K562 (cell line): ENCODE measurements around the gene NFIC. TPM values are rescaled to one million over a fixed set of nuclear protein-coding genes. Genes with fewer than 3 reads are reported as not detected.

Source experiments
- ARID1B ChIP-seq: fragments of 450-650 bp; IDR thresholded peaks from 2 replicates; pipeline ENCODE4 v1.6.1; 2016; ENCODE audit warnings: antibody characterized with exemption, mild to moderate bottlenecking, inconsistent platforms
- BACH1 ChIP-seq: fragments of 200-800 bp; sonication (Bioruptor generic); IDR thresholded peaks from 2 replicates; pipeline ENCODE4 v1.6.1; 2016; ENCODE audit warnings: missing genetic modification characterization, missing compliant biosample characterization
- BRF1 ChIP-seq: IDR thresholded peaks from 3 replicates; pipeline ENCODE4 v1.6.1; 2011; ENCODE audit warnings: borderline replicate concordance, mild to moderate bottlenecking; ENCODE audit not compliant: insufficient read length; ENCODE audit errors: extremely low read depth
- CGGBP1 ChIP-seq: fragments of 250-450 bp; sonication (Bioruptor Pico); IDR thresholded peaks from 2 replicates; pipeline ENCODE4 v1.9.0; 2021; ENCODE audit warnings: mild to moderate bottlenecking
- CREB3L1 ChIP-seq: fragments of 450-650 bp; IDR thresholded peaks from 2 replicates; pipeline ENCODE4 v1.6.1; 2014; ENCODE audit warnings: low read depth, mild to moderate bottlenecking, moderate library complexity, borderline replicate concordance
- CREBBP ChIP-seq: IDR thresholded peaks from one replicate; pipeline ENCODE4 v1.6.1; 2012; ENCODE audit warnings: low read depth, mild to moderate bottlenecking, control low read depth, inconsistent platforms, low read length
- FOXK2 ChIP-seq, 2 experiments: fragments of 450-650 bp; IDR thresholded peaks in 1 of 2; conservative IDR thresholded peaks in 1 of 2; 2 replicates each; pipeline ENCODE4 v1.6.1; 2016; ENCODE audit warnings: low read depth in 2 of 2, mild to moderate bottlenecking in 1 of 2
- HDAC3 ChIP-seq: fragments of 450-650 bp; IDR thresholded peaks from 2 replicates; pipeline ENCODE4 v1.6.1; 2018; ENCODE audit warnings: borderline replicate concordance, mild to moderate bottlenecking, moderate library complexity; ENCODE audit not compliant: partially characterized antibody
- HNRNPK ChIP-seq: fragments of 200-400 bp; formaldehyde crosslinking; IDR thresholded peaks from one replicate; pipeline ENCODE4 v1.6.1; 2018; ENCODE audit warnings: mild to moderate bottlenecking, low read depth, low read length; ENCODE audit not compliant: poor library complexity, severe bottlenecking
- ILF3 ChIP-seq: fragments of 450-650 bp; IDR thresholded peaks from 2 replicates; pipeline ENCODE4 v1.6.1; 2018; ENCODE audit warnings: antibody characterized with exemption, mild to moderate bottlenecking, moderate library complexity, borderline replicate concordance
- KLF1 ChIP-seq: fragments of 450-650 bp; IDR thresholded peaks from 2 replicates; pipeline ENCODE4 v1.6.1; 2016; ENCODE audit warnings: missing genetic modification characterization, missing compliant biosample characterization
- LCOR ChIP-seq: sonication (generic); formaldehyde crosslinking; IDR thresholded peaks from 2 replicates; pipeline ENCODE4 v1.8.0; 2022; ENCODE audit warnings: mild to moderate bottlenecking, missing genetic modification reagents
- MAFF ChIP-seq: IDR thresholded peaks from 2 replicates; pipeline ENCODE4 v1.6.1; 2012; ENCODE audit warnings: low read length, improper control_type of control experiment
- MAFK ChIP-seq: IDR thresholded peaks from 2 replicates; pipeline ENCODE4 v1.6.1; 2011; ENCODE audit warnings: low read length, improper control_type of control experiment
- MBD2 ChIP-seq: sonication (generic); IDR thresholded peaks from 2 replicates; pipeline ENCODE4 v1.6.1; 2016; ENCODE audit warnings: low read depth, borderline replicate concordance
- MYC ChIP-seq, 2 experiments: fragments of 250-450 bp in 1 of 2; sonication (Bioruptor Pico) in 1 of 2; IDR thresholded peaks; 2 replicates each; pipeline versions ENCODE4 v1.5.1 to v1.6.1; 2012 to 2021; ENCODE audit warnings: low read depth in 2 of 2, borderline replicate concordance in 1 of 2, improper control_type of control experiment in 1 of 2, low read length in 1 of 2, mild to moderate bottlenecking in 1 of 2, moderate library complexity in 1 of 2
- NCOA1 ChIP-seq: fragments of 450-650 bp; IDR thresholded peaks from 2 replicates; pipeline ENCODE4 v1.6.1; 2016; ENCODE audit warnings: low read depth
- POLR2G ChIP-seq: fragments of 200-400 bp; formaldehyde crosslinking; IDR thresholded peaks from 2 replicates; pipeline ENCODE4 v1.6.1; 2017; ENCODE audit warnings: low read depth, mild to moderate bottlenecking, antibody characterized with exemption, low read length, moderate library complexity
- RBBP5 ChIP-seq: fragments of 200-600 bp; sonication (generic); IDR thresholded peaks from 2 replicates; pipeline ENCODE4 v1.6.1; 2012; ENCODE audit warnings: borderline replicate concordance, mild to moderate bottlenecking, low read length, control low read depth, inconsistent platforms; ENCODE audit not compliant: insufficient read depth, poor library complexity, severe bottlenecking
- STAT5A ChIP-seq: IDR thresholded peaks from 2 replicates; pipeline ENCODE4 v1.6.1; 2012; ENCODE audit warnings: low read length, inconsistent platforms, borderline replicate concordance
- ZFP30 ChIP-seq: fragments of 250-450 bp; sonication (Bioruptor Pico); IDR thresholded peaks from 2 replicates; pipeline ENCODE4 v1.8.0; 2022; ENCODE audit warnings: moderate library complexity, mild to moderate bottlenecking, inconsistent platforms, borderline replicate concordance
- polyA plus RNA-seq, 8 experiments: library from polyadenylated mRNA; depleted of rRNA in 4 of 8; stranded (reverse) in 5 of 8; unstranded in 3 of 8; fragments of >200 nt; fragmentation: Nextera tagmentation in 2 of 8; fragmentation: Illumina TruSeq in 1 of 8; extraction: Ambion mirVana in 2 of 8; extraction: Trizol in 1 of 8; gene quantifications; 2 replicates each; pipeline versions ENCODE4 v1.2.1 to v1.2.3, GENCODE V29; 2011 to 2014; ENCODE audit warnings: inconsistent platforms in 1 of 8, missing spikeins in 1 of 8
- total RNA-seq, 7 experiments: library from RNA; depleted of rRNA in 6 of 7; stranded (reverse); fragments of >200 nt in 6 of 7; fragmentation: Illumina TruSeq in 2 of 7; extraction: Trizol in 2 of 7; gene quantifications; 2 replicates each; pipeline versions ENCODE4 v1.2.1 to v1.2.3, GENCODE V29; 2011 to 2021; ENCODE audit warnings: low replicate concordance in 1 of 7

Gene NFIC
- total and polyA plus RNA-seq, 9 of the 15 experiments (the other 6 are each of a cell fraction or from before 2014, with no cell fraction given): 0.71 to 62.1 (median 6.9) TPM

GRCh38 chr19:3375221-3376090, 9.1 kb downstream of the NFIC start (continued):
- TF ChIP-seq MYC (IDR thresholded peaks at IDR 0.05; ENCODE audit: low read depth, low read length): no peak
- no peak for TF ChIP-seq MYC (CRISPR knock-in tag; IDR thresholded peaks at IDR 0.05; ENCODE audit: borderline replicate concordance, low read depth)
- no peak for TF ChIP-seq CREB3L1
- no peak for TF ChIP-seq ILF3
- TF ChIP-seq BACH1 (tag): no peak
- TF ChIP-seq CGGBP1 (CRISPR knock-in tag): no peak
- TF ChIP-seq ZFP30 (CRISPR knock-in tag): no peak
- TF ChIP-seq RBBP5: no peak
- TF ChIP-seq HDAC3: no peak
- TF ChIP-seq HNRNPK: no peak
- no peak for TF ChIP-seq MAFF
- TF ChIP-seq STAT5A: no peak
- TF ChIP-seq CREBBP: no peak
- TF ChIP-seq MBD2: peak; percentile 27; the same call in 1 of the 2 replicates
- TF ChIP-seq MAFK: no peak
- TF ChIP-seq ARID1B: peak; percentile 59
- TF ChIP-seq FOXK2 (conservative IDR thresholded peaks at IDR 0.05 in 1 of 2, IDR thresholded peaks at IDR 0.05 in 1 of 2; ENCODE audit: low read depth in 2 of 2): no peak
- TF ChIP-seq KLF1: no peak
- no peak for TF ChIP-seq BRF1
- no peak for TF ChIP-seq NCOA1
- peak; percentile 55; the same call in 1 of the 2 replicates for TF ChIP-seq POLR2G
- no peak for TF ChIP-seq LCOR (CRISPR knock-in tag)
